OCI-LY3 (cell line): ENCODE results near the gene PRSS23.

Source experiments
- EZH2phosphoT487 ChIP-seq: fragments of 200-600 bp; shearing (Covaris generic); IDR thresholded peaks from 2 replicates; pipeline ENCODE4 v1.6.1; 2018; ENCODE audit warnings: antibody characterized with exemption, mixed run types, low read depth
- TF ChIP-seq, protein P1 (sequence below): fragments of 200-600, 300-600 bp; sonication (generic); IDR thresholded peaks from 2 replicates; pipeline ENCODE4 v1.5.1; 2014; ENCODE audit warnings: antibody characterized with exemption, low read length, low read depth

GRCh38 chr11:86816251-86816726 is 15.9 kb downstream of the PRSS23 start:
- TF ChIP-seq, protein P1, sequence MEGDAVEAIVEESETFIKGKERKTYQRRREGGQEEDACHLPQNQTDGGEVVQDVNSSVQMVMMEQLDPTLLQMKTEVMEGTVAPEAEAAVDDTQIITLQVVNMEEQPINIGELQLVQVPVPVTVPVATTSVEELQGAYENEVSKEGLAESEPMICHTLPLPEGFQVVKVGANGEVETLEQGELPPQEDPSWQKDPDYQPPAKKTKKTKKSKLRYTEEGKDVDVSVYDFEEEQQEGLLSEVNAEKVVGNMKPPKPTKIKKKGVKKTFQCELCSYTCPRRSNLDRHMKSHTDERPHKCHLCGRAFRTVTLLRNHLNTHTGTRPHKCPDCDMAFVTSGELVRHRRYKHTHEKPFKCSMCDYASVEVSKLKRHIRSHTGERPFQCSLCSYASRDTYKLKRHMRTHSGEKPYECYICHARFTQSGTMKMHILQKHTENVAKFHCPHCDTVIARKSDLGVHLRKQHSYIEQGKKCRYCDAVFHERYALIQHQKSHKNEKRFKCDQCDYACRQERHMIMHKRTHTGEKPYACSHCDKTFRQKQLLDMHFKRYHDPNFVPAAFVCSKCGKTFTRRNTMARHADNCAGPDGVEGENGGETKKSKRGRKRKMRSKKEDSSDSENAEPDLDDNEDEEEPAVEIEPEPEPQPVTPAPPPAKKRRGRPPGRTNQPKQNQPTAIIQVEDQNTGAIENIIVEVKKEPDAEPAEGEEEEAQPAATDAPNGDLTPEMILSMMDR = no peak
- TF ChIP-seq EZH2phosphoT487 = no peak
